Activated naive CD4-positive, alpha-beta T cell treated with Interleukin-2 at 50 U/mL for 16 hours (primary cell): ENCODE results near the gene TTC21A.

Source experiments
- DNase-seq: peaks from one replicate; pipeline ENCODE4 v3.0.0-alpha.2; 2020

Gene TTC21A

GRCh38 chr3:39137991-39138803, 30.7 kb downstream of the TTC21A start:
- DNase-seq, result no peak

- DNase-seq, result no peak
Measured at GRCh38 chr3:39138804-39139415, 31.4 kb downstream of the TTC21A start.

GRCh38 chr3:39139442-39139841, 32.0 kb downstream of the TTC21A start:
- DNase-seq, result no peak

- DNase-seq, result no peak
Measured at GRCh38 chr3:39140341-39140971, 33.0 kb downstream of the TTC21A start.

- no peak for DNase-seq
Measured at GRCh38 chr3:39141171-39141995, 33.9 kb downstream of the TTC21A start.

GRCh38 chr3:39142067-39142466, 34.6 kb downstream of the TTC21A start:
- no peak for DNase-seq

GRCh38 chr3:39143051-39143885, 35.8 kb downstream of the TTC21A start:
- no peak for DNase-seq

- no peak for DNase-seq
Measured at GRCh38 chr3:39144095-39144747, 36.7 kb downstream of the TTC21A start.

- DNase-seq, result no peak
Measured at GRCh38 chr3:39144748-39145380, 37.4 kb downstream of the TTC21A start.

GRCh38 chr3:39146083-39146501, 38.6 kb downstream of the TTC21A start:
- DNase-seq, result no peak

GRCh38 chr3:39146611-39147591, 39.4 kb downstream of the TTC21A start:
- DNase-seq, result peak; percentile 80

GRCh38 chr3:39147711-39148434, 40.4 kb downstream of the TTC21A start:
- no peak for DNase-seq

- DNase-seq, result no peak
Measured at GRCh38 chr3:39148435-39149058, 41.1 kb downstream of the TTC21A start.

GRCh38 chr3:39149059-39149455, 41.6 kb downstream of the TTC21A start:
- no peak for DNase-seq

- no peak for DNase-seq
Measured at GRCh38 chr3:39149498-39150147, 42.1 kb downstream of the TTC21A start.

GRCh38 chr3:39150148-39150802, 42.8 kb downstream of the TTC21A start:
- no peak for DNase-seq
